GM19463 (cell line): Measurements from ENCODE around the gene PHKB.
"Not testable (repeated sequence)": the region's sequence is repeated elsewhere in the genome, so short reads cannot be mapped to it uniquely, and the experiment has no call there.

ENCODE experiments used
- ATAC-seq: cut with Tn5 transposase; IDR thresholded peaks from one replicate; pipeline ENCODE4 v1.9.1; 2021; ENCODE audit warnings: mild to moderate bottlenecking, moderate library complexity; ENCODE audit not compliant: unreplicated experiment

The PHKB gene

DNA sequence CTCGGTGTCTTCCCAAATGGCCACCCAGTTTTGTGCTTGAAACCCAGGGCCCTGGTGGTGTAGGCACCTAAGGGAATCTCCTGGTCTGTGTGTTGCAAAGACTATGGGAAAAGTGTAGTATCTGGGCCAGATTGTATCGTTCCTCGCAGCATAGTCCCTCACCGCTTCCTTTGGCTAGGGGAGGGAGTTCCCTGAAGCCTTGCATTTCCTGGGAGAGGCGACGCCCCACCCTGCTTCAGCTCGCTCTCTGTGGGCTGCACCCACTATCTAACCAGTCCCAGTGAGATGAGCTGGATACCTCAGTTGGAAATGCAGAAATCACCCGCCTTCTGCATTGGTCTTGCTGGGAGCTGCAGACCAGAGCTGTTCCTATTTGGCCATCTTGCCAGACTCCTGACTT, 93.5 kb downstream of the PHKB start:
- ATAC-seq = not testable (repeated sequence)

DNA sequence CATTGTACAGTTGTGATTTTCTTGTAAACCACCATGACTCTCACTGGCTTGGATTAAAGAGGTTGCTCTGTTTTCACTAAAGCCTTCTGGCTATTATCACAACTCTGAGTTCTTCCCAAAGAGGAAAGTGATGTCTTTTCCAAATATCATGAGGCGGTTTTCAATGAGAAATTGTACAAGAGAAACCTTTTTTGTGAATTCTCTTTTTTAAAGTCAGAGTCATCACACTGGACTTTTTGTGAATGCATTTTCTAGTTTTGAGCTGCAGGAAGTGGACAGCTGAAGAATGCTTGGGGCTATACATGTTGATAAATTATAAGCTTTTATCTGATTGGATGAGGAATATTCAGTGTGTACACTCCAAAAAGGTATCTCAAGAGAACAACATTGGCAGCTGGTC, 100.2 kb downstream of the PHKB start:
- ATAC-seq = no peak

DNA sequence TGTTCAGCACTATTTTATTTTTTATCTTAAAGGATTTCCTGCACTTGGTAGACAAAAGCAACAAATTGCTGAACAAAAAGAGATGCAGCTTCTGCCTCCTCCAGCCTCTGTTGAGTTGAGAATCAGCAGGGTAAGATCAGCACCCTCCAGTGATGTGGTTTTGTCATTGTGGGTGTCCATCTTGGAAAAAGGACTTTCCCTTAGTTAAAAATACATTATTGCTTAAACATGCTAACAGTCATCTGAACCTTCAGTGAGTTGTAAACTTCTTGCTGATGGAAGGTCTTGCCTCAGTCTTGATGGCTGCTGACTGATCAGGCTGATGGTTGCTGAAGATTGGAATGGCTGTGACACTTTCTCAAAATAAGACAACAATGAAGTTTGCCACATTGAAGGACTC, 101.2 kb downstream of the PHKB start:
- no peak for ATAC-seq

DNA sequence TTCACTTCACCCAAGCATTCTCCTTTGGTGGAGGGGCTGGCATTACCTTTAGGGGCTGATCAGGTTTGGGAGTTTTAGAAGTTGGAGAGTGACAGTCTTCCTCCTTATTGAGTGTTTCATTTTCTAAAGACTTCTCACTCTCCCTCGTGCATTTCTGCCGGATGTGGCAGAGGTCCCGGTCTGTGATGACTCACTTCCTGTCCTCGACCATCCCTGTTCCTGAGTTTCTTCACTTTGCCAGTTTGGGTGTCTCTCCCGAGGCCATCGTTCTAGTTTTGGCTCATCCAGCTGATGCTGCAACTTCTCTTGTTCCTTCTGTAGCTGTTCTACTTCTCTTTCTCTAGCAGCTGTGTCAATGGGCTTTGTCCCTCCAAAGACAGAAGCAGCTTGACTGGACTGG, 104.3 kb downstream of the PHKB start:
- no peak for ATAC-seq

DNA sequence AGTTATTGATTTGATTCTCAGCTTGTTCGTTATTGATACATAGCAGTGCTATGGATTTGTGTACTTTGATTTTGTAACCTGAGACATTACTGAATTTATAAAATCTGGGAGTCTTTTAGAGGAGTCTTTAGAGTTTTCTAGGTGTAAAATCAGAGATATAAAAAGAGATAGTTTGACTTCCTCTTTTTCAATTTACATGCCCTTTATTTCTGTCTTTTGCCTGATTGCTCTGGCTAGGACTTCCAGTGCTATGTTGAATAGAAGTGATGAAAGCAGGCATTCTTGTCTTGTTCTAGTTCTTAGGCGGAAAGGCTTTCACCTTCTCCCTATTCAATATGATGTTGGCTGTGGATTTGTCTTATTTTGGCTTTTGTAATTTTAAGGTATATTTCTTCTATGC, 106.2 kb downstream of the PHKB start:
- no peak for ATAC-seq

DNA sequence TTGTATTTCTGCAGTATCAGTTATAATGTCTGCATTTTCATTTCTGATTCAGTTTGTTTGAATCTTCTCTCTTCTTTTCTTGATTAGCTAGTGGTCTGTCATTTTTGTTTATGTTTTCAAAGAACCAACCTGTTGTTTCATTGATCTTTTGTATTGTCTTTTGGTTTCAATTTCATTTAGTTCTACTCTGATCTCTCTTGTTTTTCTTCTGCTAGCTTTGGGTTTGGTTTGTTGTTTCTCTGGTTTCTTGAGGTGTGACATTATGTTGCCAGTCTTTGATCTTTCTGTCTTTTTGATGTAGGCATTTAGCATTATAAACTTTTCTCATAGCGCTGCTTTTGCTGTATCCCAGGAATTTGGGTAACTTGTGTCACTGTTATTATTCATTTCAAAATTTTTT, 107.2 kb downstream of the PHKB start:
- ATAC-seq = no peak

DNA sequence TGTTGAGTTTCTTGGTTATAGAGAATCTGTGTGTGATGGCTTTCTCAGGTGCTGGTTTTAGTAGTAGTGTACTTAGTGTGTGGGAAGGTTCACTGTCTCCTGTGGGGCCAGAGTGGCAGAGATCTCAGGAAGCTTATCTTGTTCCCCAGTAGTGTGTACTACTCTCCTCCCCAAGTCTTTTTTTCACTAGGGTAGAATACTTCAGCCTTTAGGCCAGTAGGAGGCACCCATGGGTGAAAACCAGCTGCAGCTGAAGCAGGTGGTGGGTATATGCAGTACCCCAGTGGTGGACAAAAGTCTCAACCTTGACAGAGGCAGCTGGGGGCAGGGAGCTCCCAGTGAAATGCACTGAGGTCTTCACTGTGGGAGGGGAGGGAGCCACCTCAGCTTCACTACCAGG, 109.9 kb downstream of the PHKB start:
- ATAC-seq = no peak

DNA sequence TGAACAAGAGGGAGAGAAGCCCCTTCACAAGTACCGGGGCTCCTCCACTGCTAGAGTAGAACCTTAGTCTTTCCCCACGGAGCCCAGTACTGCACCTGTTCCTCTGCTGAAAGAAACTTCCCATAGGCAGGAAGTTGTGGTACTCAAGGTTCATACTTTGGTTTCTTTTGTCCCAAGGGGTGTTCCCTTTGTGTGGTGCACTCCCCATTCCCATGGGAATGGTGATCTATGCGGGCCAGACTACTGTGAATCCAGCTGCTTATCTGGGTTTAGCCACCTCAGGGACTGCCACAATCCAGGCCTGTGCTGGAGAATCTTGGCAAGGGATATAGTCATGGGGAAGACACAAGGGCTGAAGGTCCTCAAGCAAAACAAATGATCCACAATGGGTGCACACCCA, 110.6 kb downstream of the PHKB start:
- ATAC-seq = no peak

DNA sequence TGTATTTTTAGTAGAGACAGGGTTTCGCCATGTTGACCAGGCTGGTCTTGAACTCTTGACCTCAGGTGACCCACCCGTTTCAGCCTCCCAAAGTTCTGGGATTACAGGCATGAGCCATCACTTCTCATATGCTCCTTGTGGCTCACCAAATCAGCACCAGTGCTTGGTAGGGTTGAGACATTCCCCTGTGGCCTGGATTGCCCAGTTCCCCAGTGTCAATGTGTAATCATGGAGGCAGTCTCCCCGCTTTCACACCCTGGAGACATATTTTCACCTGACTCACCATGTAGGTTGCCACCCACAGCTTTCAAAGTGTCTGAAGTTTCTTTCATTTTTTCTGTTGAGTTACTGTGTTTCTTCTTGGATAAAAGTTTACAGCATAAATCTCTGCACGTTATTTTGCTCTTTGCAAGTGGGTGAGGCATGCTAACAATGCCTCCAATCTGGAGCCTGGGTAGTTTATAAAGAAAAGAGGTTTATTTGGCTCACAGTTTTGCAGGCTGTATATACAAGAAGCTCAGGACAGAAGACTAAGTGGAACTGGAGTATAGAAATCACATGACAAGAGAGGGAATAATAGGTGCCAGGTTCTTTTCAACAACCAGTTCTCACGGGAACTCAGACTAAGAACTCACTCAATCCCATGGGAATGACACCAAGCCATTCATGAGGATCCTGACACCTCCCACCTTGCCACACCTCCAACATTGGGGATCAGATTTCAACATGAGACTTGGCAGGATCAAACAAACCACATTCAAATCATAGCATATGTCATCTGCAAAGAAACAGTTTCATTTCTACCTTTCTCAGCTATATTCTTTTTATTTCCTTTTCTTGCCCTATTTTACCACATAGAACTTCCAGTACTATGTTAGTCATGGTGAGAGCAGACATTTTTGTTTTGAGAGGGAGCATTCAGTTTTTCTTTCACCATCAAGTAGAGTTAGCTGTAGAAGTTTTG, 113.2 kb downstream of the PHKB start:
- ATAC-seq = no peak

DNA sequence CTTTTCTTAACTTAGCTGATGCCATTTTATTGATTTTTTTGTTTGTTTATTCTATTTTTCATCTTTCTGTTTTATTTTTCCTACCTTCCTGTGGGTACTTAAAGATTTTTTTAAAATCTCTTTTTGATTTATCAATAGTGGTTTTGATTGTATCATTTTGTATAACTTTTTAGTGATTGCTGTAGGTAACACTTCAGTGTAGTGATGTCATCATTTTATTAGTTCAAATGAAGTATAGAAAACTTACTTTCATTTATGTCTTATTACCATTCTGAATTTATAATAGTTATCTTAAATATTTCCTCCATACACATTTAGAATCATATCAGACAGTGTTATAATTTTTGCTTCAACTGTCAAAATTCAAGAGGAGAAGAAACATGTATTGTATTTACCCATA, 115.9 kb downstream of the PHKB start:
- no peak for ATAC-seq

DNA sequence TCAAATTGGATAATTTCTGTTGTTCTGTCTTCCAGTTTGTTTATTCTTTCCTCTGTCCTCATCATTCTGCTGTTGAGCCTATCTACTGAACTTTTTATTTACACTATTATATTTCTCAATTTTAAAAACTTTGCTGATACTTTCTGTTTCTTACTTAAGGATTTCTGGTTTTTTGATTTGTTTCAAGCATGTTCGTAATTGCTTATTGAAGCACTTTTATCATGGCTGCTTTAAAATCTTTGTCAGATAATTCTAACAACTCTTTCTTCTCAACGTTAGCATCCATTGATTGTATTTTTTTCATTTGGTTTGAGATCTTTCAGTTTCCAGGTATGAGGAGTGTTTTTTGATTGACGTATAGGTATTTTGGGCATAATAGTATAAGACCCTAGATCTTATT, 116.9 kb downstream of the PHKB start:
- ATAC-seq = no peak

DNA sequence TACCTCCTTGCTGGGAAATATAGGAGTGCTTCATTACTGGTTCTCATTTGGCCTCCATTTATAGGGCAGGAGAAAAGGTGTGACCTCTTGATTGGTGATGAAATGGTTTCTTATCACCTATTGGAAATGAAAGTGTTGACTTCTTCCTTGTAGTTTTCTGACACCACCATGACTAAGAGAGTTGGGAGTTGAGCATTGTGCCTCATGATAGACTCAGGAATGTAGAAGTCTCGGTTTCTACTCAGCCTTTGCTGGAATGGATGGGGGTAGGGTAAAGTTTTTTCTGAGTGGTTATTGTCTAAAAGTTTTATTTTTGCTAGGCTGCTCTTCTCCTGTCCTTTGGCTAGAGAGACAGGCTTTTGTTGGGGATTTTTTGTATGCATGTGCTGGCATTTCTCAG, 117.4 kb downstream of the PHKB start:
- no peak for ATAC-seq

DNA sequence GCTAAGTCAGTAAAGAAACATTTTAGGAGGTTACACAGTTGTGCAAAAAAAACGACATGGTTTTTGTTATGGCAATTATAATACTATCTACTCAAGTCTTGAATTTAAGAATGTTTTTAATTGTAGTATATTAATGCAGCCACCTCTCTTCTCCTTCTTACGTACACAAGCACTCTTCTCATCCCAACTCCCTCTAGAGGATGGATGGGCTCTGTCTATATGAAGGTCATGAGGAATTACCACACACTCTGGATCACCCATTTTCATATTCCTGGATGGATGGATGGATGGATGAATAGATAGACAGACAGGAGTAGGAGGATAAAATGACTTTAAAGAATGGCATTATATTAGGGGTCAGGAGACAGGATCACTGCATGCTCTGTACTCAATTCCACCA, 120.0 kb downstream of the PHKB start:
- ATAC-seq = no peak

DNA sequence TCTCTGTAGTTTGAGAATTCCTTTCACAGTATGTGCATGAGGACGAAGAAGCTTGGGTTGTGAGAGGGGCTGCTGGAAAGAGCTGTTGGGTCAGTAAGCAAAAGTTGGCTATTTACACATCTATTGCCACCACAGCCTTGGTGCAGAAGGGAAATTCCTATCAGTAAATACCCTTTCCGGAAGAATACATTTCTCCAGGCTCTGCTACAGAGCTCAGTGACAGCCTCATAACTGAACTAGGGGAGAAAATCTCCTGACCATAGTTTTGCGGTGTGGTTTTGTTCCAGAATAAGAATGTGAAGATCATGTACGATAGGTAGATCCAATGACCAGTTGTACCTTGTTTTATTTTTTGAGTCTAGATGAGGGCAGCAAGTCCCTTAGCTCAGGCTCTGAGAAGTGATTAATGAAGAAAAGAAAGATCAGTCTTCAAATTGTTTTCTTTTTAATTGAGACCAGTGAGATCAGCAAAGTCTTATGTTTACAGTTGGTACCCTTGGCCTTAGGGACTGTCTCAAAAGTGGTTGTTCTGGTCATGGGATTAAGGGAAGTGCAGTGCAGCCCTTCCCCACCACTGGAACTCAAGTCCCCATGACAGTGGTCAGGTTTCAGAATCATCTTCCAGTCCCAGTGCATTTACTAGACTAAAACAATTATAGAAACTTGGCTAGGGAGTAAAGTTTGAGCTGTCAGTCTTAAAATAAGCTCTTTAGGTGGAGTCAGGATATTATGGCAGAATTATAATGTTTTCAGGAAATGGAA, 123.5 kb downstream of the PHKB start:
- no peak for ATAC-seq

DNA sequence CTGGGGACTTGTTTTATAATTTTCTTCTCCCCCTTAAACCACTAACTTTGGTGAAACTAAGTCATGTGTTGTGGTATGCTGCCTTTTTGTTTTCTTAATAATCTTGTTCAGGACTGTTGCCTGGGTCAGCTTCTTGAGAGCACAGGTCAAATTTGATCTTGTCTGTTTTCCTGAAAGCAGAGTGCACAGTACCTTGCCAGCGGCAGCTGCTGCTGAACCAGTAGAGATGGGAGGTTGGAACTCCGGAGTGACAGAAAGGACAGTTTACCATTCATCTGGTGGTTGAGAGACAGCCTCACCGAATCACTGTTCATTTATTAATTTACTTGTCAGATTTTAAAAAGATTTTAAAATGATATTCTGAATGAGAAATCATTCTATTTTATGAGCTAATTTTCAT, 125.0 kb downstream of the PHKB start:
- no peak for ATAC-seq

DNA sequence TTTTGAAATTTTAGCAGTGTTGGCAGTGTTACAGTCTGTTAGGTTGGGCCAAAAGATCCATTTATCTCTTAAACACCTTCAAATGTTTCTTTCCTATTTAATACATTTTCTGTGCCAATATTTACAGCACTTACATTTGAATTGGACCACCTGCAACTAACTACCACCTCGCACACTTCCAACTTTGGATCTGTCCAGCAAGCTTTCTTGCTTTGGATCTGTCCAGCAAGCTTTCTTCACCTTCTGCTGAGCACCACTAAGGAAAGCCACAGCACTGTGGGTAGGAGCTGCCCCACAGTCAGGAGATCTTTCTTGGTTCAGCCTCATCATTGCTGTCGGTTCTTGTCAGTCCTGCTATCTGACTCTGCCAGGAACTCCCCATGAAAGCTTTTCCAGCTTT, 129.3 kb downstream of the PHKB start:
- no peak for ATAC-seq

DNA sequence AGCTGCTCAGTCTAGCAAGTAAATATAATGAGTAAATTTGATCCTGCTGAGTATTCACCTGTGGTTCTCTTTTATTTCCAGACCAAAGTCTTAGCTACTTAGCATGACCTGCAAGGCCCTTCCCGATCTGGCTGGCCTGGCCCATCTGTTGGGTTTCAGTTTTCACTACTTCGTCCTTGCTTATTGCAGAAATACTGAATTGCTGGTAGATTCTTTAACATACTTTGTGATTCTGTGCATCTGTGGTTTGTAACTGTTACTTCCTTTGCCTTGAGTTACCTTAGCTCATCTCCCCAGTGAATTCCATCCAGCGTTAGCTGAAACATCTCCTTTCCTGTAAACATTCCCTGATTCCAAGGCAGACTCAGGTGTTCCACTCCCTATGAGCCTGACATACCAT, 131.1 kb downstream of the PHKB start:
- ATAC-seq = no peak

DNA sequence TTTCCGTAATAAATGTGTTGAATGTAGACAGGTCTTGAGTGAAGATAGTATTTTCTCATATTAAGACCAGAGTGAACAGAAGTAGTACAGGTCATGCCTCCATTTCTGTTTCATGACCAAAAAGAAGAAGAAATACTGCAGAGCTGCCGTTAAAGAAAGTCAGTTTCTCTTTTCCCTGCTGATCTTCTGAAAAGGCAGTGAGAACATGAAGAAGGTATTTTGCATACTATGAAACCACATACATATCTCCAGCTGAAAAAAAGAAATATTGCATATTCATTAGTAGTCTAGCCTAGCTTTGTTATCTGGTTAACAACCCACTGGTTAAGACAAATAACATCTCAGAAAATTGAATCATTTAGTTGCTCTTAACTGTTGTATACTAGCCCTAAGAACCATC, 138.4 kb downstream of the PHKB start:
- peak; percentile 68 for ATAC-seq

DNA sequence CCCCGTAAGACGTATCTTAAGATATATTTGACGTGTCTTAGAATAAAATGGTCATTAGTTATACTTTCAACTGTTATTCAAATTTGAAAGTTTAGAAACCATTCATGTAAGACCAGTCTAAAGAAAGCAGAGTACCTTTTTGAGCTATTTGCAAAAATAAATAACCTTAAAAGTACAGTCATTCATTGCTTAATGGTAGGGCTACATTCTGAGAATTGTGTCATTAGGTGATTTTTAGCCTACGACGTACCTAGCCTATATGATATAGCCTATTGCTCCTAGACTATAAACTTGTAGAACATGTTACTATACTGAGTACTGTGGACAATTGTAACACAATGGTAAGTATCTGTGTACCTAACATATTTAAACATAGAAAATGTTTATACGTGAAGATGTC, 139.2 kb downstream of the PHKB start:
- peak; percentile 46 for ATAC-seq

DNA sequence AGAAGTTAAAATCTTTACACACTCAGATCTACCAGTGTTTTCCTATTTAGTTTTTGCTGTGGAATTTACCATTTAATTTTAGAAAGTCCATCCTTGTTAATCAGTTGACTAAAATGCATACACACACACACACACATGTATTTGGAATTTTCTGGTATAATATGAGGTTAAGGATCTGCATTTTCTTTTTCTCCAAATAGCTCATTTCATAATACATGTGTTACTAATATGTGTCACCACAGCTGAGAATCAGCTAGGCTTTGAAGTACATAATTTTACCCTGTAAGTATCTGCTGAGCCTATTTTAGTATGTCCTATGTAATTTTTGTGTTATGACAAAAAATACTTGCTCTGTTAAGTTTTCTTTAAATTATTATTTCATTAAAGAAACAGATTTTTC, 143.2 kb downstream of the PHKB start:
- no peak for ATAC-seq

DNA sequence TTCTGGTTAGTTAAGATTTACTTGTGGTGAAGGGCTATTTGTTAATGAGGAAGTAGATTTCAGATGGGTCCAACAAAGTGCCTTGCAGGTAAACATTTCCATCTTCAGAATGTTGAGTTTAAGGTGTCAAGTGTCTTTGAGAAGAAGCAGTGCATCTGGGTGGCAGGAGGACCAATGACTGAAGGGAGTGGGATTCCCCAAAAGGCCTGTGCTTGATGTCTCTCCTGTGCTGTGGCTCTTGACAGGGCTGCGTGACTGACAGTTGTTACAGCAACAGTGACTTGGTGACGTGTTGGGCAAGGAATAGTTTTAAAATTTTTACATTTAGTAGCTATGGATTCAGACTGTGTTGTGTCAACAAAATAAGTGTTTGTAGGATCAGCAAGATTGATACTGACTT, 149.9 kb downstream of the PHKB start:
- ATAC-seq = no peak

DNA sequence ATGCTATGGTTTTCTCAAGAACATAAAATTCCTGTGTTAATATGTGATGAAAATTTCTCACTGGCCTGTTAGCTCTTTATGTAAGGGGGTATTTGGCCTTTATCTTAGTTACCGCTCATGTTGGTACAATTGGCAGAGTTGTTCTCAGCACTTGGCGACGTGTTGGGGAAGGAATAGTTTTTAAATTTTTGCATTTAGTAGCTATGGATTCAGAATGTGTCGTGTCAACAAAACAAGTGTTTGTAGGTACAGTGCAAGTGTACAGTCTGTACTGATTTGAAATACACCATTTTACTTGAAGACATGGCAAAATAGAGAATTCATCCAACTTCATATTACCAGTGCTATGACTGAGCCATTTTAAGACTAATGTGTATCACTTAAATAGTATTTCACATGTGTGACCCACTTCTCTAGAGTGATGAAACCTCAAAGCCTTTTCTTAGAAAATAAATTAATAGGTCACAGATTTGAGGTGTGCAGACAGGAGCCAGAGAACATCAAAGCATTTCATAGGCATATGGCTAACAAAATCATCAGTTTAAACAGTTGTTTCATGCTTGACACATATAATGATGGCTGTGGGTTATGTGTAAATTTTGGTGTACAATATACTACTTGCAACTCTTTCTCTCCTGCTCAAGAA, 150.8 kb downstream of the PHKB start:
- no peak for ATAC-seq
